Activated T-helper 2 cell treated with anti-CD3 and anti-CD28 coated beads, Interferon-gamma antibody, Interleukin-2, Interleukin-4, amounts not matched to agents 10 μg/mL and 5 μg/mL and 100 μg/mL, durations not matched to agents 14 hours and 24 hours and 36 hours (primary cell): Measurements from ENCODE around the gene PMPCA. TPM values are rescaled to one million over a fixed set of nuclear protein-coding genes. Genes with fewer than 3 reads are reported as not detected.
"Not testable (repeated sequence)": the region's sequence is repeated elsewhere in the genome, so short reads cannot be mapped to it uniquely, and the experiment has no call there.

Source experiments
- DNase-seq: peaks from one replicate; pipeline ENCODE4 v3.0.0; 2021; ENCODE audit warnings: low spot score
- H3K27ac Mint-ChIP-seq: one replicate; pipeline ENCODE4 v1.8.0; 2021; ENCODE audit warnings: mixed read lengths
- H3K27me3 Mint-ChIP-seq: one replicate; pipeline ENCODE4 v1.8.0; 2021; ENCODE audit warnings: low read depth, mixed read lengths
- H3K36me3 Mint-ChIP-seq: one replicate; pipeline ENCODE4 v1.8.0; 2021; ENCODE audit warnings: low read depth, mixed read lengths
- H3K4me1 Mint-ChIP-seq: one replicate; pipeline ENCODE4 v1.8.0; 2021; ENCODE audit warnings: low read depth, mixed read lengths
- H3K4me3 Mint-ChIP-seq: one replicate; pipeline ENCODE4 v1.8.0; 2021; ENCODE audit warnings: low read depth, mild to moderate bottlenecking, moderate library complexity, mixed read lengths
- H3K9me3 Mint-ChIP-seq: one replicate; pipeline ENCODE4 v1.8.0; 2021; ENCODE audit warnings: mixed read lengths
- intact Hi-C: fragments of 100-400 bp; cut with micrococcal nuclease; formaldehyde crosslinking; loops from one replicate; pipeline ENCODE4 v1.15.1; 2023
- total RNA-seq: library from RNA; stranded (reverse); gene quantifications from 2 replicates; pipeline ENCODE4 v1.2.3, GENCODE V29; 2022

The PMPCA gene
- total RNA-seq, 1 donor from 2014 or later = 111 TPM

- DNase-seq = no peak
- Mint-ChIP-seq H3K9me3 (no peaks in the 10 kb centered on the region), H3K36me3 (peaks cover 66% of the 10 kb centered on the region), H3K4me1 (peaks cover 37% of the 10 kb centered on the region), H3K27ac (peak overlapping the region; percentile 57), H3K4me3 (peak overlapping the region; percentile 37), H3K27me3 (no peaks in the 10 kb centered on the region)
- intact Hi-C loops = loop anchor here (2.0 to 10.0 kb wide), 5 partner anchors 37 to 287 kb away; partner anchors contain the start of genes GPSM1, INPP5E, SEC16A and TMEM250
These were observed 9.1 kb upstream of the PMPCA start for GRCh38 chr9:136401173-136401922.

- no peak for DNase-seq
- intact Hi-C loops = loop anchor here (2.0 to 10.0 kb wide), 5 partner anchors 17 to 287 kb away; partner anchors contain the start of genes GPSM1, SEC16A and TMEM250
- H3K9me3 Mint-ChIP-seq = no peaks in the 10 kb centered on the region
- H3K27me3 Mint-ChIP-seq = no peaks in the 10 kb centered on the region
- H3K4me1 Mint-ChIP-seq = peaks cover 37% of the 10 kb centered on the region
- peaks cover 64% of the 10 kb centered on the region for H3K36me3 Mint-ChIP-seq
- peak overlapping the region; percentile 52 for H3K27ac Mint-ChIP-seq
- no peak overlapping the region for H3K4me3 Mint-ChIP-seq
These were observed 8.4 kb upstream of the PMPCA start for GRCh38 chr9:136402067-136402466.

DNA sequence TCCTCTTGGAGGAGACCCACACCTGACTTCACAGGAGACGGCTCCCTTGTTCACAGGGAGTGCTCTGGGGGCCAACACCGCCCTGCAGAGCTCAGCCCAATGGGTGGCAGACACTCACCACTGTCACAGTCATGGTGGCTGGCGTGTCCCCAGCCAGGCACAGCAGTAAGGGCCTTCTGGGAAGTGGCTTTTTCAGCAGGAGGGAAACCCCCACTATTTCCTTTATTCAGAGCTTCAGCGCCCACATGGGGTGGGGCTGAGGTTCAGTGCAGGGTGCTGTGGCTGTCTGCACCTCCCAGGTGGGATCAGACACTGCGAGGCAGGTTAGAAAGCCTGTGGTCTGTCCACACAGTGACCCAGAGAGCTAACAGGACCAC lies 6.9 kb upstream of the PMPCA start:
- intact Hi-C loops = loop anchor here (2.0 to 10.0 kb wide), 5 partner anchors 19 to 289 kb away; partner anchors contain the start of genes GPSM1, SEC16A and TMEM250
- H3K4me3 Mint-ChIP-seq = peak overlapping the region; percentile 56
- H3K4me1 Mint-ChIP-seq = peaks cover 37% of the 10 kb centered on the region
- peak; percentile 64 for DNase-seq
- peaks cover 70% of the 10 kb centered on the region for H3K36me3 Mint-ChIP-seq
- H3K27ac Mint-ChIP-seq = peak overlapping the region; percentile 86
- H3K9me3 Mint-ChIP-seq = no peaks in the 10 kb centered on the region
- H3K27me3 Mint-ChIP-seq = no peaks in the 10 kb centered on the region

- Mint-ChIP-seq H3K9me3 (no peaks in the 10 kb centered on the region), H3K27ac (peak overlapping the region; percentile 86), H3K4me1 (peaks cover 36% of the 10 kb centered on the region), H3K4me3 (peak overlapping the region; percentile 56), H3K36me3 (peaks cover 69% of the 10 kb centered on the region), H3K27me3 (no peaks in the 10 kb centered on the region)
- no peak for DNase-seq
- intact Hi-C loops = loop anchor here (2.0 to 10.0 kb wide), 5 partner anchors 19 to 289 kb away; partner anchors contain the start of genes GPSM1, SEC16A and TMEM250
These were observed 6.3 kb upstream of the PMPCA start for GRCh38 chr9:136403915-136404800.

- H3K27ac Mint-ChIP-seq = peak overlapping the region; percentile 86
- peaks cover 72% of the 10 kb centered on the region for H3K36me3 Mint-ChIP-seq
- H3K9me3 Mint-ChIP-seq = no peaks in the 10 kb centered on the region
- peak overlapping the region; percentile 22 for H3K4me3 Mint-ChIP-seq
- peaks cover 40% of the 10 kb centered on the region for H3K4me1 Mint-ChIP-seq
- no peaks in the 10 kb centered on the region for H3K27me3 Mint-ChIP-seq
- no peak for DNase-seq
- intact Hi-C loops = loop anchor here (5.0 to 10.0 kb wide), 4 partner anchors 78 to 290 kb away; partner anchors contain the start of genes GPSM1, SEC16A and TMEM250
These were observed 5.7 kb upstream of the PMPCA start for GRCh38 chr9:136404801-136405136.

DNA sequence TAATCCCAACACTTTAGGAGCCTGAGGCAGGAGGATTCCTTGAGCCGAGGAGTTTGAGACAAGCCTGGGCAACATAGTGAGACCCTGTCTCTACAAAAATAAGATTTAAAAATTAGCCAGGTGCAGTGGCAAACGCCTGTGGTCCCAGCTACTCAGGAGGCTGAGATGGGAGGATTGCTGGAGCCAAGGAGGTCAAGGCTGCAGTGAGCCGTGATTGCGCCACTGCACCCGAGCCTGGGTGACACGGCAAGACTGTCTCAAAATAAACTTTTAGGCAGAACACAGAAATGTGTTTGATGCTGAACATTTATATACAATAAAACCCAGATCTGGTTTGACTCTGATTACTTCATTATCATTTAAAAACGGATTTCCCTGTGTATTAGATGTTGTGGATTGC lies 5.0 kb upstream of the PMPCA start:
- H3K27me3 Mint-ChIP-seq = no peaks in the 10 kb centered on the region
- H3K36me3 Mint-ChIP-seq = peaks cover 75% of the 10 kb centered on the region
- H3K27ac Mint-ChIP-seq = no peak overlapping the region
- H3K4me1 Mint-ChIP-seq = peaks cover 42% of the 10 kb centered on the region
- no peak for DNase-seq
- intact Hi-C loops = loop anchor here (10.0 kb wide), 3 partner anchors 81 to 291 kb away; partner anchors contain the start of genes GPSM1 and TMEM250
- no peaks in the 10 kb centered on the region for H3K9me3 Mint-ChIP-seq
- H3K4me3 Mint-ChIP-seq = no peak overlapping the region

DNA sequence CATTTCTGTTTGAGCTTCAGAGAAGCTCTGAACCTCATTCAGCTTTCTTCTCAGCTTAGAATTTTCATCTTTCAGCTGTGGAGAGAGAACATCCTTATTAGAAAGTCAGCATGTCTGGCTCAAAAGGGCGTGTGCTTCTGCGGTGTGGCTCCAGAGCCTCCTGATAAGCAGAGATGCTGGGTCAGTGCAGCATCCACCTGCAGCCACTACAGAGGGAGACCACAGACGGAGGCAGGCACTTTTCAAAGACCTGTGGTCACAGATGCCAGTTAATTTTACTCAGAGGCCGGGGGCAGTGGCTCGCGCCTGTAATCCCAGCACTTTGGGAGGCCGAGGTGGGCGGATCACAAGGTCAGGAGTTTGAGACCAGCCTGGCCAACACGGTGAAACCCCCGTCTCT lies 4.6 kb upstream of the PMPCA start:
- not testable (repeated sequence) for H3K9me3 Mint-ChIP-seq, H3K27ac Mint-ChIP-seq, H3K27me3 Mint-ChIP-seq, H3K4me3 Mint-ChIP-seq, DNase-seq
- Mint-ChIP-seq H3K36me3 (peaks cover 75% of the 10 kb centered on the region), H3K4me1 (peaks cover 42% of the 10 kb centered on the region)
- intact Hi-C loops = loop anchor here (10.0 kb wide), 3 partner anchors 81 to 291 kb away; partner anchors contain the start of genes GPSM1 and TMEM250

GRCh38 chr9:136407061-136407460 lies 3.4 kb upstream of the PMPCA start:
- not testable (repeated sequence) for H3K27me3 Mint-ChIP-seq, H3K27ac Mint-ChIP-seq, H3K4me3 Mint-ChIP-seq, DNase-seq, H3K9me3 Mint-ChIP-seq
- peaks cover 50% of the 10 kb centered on the region for H3K4me1 Mint-ChIP-seq
- peaks cover 77% of the 10 kb centered on the region for H3K36me3 Mint-ChIP-seq
- intact Hi-C loops = loop anchor here (10.0 kb wide), 3 partner anchors 82 to 292 kb away; partner anchors contain the start of genes GPSM1 and TMEM250

DNA sequence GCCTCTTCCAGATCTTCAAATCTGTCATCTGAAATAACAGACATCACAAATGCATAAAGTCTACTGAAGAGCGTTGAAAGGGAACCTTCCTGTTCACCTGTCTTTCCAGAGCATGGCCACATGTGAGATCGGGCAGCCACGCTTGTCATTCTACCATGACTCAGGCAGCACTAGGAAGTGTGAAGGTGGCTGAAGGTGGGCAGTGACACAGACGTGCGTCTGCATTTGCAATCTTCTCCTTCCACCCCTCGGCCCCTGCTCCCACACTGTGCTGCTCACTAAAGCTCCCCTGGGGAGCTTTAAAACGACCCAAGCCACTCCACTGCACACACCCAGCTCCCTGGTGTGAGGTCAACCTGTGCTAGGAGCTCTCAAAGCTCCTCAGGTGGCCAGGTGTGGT lies 2.5 kb upstream of the PMPCA start:
- Mint-ChIP-seq H3K4me3 (peak overlapping the region; percentile 11), H3K36me3 (peaks cover 76% of the 10 kb centered on the region), H3K27ac (no peak overlapping the region), H3K27me3 (no peaks in the 10 kb centered on the region), H3K4me1 (peaks cover 54% of the 10 kb centered on the region), H3K9me3 (no peaks in the 10 kb centered on the region)
- intact Hi-C loops = loop anchor here (10.0 kb wide), 3 partner anchors 83 to 293 kb away; partner anchors contain the start of genes GPSM1 and TMEM250
- no peak for DNase-seq

- Mint-ChIP-seq H3K27me3 (no peaks in the 10 kb centered on the region), H3K9me3 (no peaks in the 10 kb centered on the region), H3K4me3 (peak overlapping the region; percentile 92), H3K4me1 (peaks cover 39% of the 10 kb centered on the region), H3K36me3 (peaks cover 78% of the 10 kb centered on the region), H3K27ac (peak overlapping the region; percentile 95)
- DNase-seq = peak; percentile 32
- intact Hi-C loops = loop anchor here (1.0 to 10.0 kb wide), 5 partner anchors 10 to 295 kb away; partner anchors contain the start of genes GPSM1, SEC16A, SNAPC4 and TMEM250
These were observed 652 bp upstream of the PMPCA start for GRCh38 chr9:136409557-136410455.

DNA sequence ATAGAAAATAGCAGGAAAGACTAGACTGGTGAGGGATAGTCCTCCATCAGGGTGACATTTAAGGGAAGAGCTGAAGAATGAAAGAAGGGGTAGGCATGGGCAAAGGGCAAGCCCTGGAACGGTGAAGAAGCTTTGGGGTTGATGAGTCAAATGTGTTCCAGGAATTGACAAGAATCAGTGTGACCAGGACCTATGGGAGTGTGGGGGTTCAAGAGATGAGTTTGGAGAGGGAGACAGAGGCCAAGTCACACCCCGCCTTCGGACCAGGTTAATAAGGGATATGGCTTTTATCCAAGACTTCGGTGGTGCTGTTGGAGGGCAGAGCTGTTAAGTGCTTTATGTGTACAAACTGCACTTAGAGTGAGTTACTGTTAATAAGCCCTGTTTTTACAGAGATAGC lies 920 bp downstream of the PMPCA start:
- DNase-seq = no peak
- H3K4me3 Mint-ChIP-seq = peak overlapping the region; percentile 95
- H3K27ac Mint-ChIP-seq = peak overlapping the region; percentile 86
- H3K4me1 Mint-ChIP-seq = peaks cover 32% of the 10 kb centered on the region
- peaks cover 75% of the 10 kb centered on the region for H3K36me3 Mint-ChIP-seq
- H3K27me3 Mint-ChIP-seq = no peaks in the 10 kb centered on the region
- no peaks in the 10 kb centered on the region for H3K9me3 Mint-ChIP-seq
- intact Hi-C loops = loop anchor here (2.0 kb wide), 1 partner anchor 71 kb away; the partner anchor contains the start of gene SEC16A
